ENCODE results near the gene HLF.

- TF ChIP-seq EZH2 (IDR thresholded peaks at IDR 0.05; ENCODE audit: insufficient read depth, poor library complexity, severe bottlenecking) (no peak), EZH2phosphoT487 (IDR thresholded peaks at IDR 0.05; ENCODE audit: insufficient read depth, low read depth) (no peak)
These were observed 40.7 kb downstream of the HLF start for GRCh38 chr17:55305321-55306087.

All from GM23248 (cell line).